Measurements from ENCODE around the gene TMEM117.
"Not testable (repeated sequence)": the region's sequence is repeated elsewhere in the genome, so short reads cannot be mapped to it uniquely, and the experiment has no call there.

Gene TMEM117

DNA sequence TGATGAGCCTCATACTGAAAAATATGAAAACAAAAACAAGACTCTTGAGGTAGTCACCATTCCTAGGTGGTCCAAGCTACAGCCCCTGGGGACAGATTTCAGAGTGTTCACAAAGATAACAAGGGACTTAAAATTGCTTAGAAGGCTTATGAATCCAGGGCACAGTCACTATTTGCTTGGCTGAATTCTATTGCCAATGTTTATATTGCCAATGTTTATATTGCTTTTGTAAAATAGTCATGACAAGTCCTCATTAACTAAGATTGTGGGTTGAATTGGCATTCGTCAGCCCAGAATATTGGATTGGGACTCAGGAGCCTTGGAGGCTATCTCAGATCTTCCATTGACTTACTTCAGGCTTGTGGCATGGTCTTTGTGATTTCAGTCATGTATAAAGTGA, 6.4 kb downstream of the TMEM117 start:
- no peak for DNase-seq

DNA sequence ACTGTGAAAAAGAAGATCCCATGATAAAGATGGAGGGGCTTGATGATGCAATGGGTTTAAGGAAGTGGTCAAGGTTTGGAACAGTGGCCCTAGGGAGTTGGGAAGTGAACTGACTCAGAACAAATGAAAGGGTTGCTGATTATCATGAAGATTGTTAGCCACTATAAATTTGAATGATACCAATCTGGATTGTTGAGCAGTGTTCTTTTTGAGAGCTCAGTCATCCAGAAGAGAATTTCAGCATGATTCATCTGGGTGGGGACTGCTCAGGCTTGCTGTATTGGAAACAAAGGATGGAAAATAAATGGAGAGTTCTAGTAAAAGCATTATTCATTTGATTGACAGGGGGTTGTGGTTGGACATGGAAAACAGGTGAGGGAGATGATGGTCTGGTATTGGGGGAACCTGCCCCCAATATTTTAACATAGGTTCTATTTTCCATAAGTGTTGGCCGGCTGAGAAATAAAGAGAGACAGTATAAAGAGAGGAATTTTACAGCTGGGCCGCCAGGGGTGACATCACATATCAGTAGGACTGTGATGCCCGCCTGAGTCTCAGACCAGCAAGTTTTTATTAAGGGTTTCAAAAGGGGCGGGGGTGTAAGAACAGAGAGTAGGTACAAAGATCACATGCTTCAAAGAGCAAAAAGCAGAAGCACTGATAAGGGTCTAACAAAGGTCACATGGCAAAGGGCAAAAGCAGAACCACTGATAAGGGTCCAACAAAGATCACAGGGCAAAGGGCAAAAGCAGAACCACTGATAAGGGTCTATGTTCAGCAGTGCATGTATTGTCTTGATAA, 11.7 kb downstream of the TMEM117 start:
- not testable (repeated sequence) for DNase-seq

DNA sequence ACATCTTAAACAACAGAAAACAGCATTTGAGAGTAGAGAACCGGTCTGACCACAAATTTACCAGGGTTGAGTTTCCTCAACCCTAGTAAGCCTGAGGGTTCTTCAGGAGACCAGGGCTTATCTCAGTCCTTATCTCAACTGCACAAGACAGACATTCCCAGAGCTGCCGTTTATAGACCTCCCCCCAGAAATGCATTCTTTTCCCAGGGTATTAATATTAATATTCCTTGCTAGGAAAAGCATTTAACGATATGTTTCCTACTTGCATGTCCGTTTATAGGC, 12.3 kb downstream of the TMEM117 start:
- no peak for DNase-seq

DNA sequence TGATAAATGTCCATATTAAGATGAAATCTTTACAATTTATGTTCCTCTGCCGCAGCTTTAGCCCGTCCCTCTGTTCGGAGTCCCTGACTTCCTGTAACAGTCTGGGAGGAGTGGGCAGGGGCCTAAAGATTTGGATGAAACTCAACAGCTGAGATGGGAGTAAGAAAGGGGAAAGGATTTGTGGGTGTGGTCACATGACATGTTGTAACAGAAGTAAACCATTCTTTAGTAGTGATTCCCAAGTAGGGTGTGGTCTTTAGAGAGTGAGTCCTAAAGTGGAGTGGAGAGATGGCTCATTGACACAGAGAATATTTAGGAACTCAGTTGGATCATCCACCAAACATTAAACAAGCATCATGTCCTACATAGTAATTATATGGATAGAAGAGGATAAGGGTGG, 12.9 kb downstream of the TMEM117 start:
- DNase-seq = no peak

DNA sequence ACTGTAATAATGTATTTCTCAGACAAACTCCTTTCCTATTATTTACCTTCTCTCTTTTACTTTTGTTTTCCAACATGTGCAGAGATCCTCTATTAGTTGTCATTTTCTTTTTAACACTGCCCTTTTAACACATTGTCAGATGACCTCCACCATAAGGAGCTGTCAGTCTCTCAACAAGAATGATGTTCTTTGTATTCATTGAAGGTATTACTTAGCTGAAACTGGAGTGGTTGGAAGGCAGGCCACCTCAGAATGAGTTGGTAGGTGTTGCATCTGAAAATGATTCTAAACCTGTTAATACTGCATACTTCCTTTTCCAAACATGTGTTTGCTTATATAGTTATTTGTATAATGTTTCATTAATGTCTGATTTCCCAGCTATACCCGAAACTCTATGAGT, 16.9 kb downstream of the TMEM117 start:
- DNase-seq = no peak

DNA sequence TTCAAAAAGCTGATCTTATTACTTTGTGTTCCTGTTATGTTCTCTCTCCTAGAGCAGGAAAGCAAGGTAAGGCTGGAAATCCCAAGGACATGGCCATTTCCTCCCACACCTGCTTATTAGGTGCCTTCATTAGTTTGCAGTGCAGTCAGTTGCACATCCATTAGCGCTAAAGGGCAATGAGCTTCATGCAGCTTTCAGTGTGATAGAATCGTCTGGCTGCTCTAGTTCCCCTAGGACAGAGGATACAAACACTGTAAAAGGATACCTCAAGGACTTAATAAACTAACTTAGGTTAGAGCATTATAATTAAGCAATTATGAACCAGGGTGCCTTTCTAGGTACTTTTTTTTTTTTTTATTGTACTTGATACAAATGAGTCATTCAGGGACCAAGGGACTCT, 21.1 kb downstream of the TMEM117 start:
- no peak for DNase-seq

DNA sequence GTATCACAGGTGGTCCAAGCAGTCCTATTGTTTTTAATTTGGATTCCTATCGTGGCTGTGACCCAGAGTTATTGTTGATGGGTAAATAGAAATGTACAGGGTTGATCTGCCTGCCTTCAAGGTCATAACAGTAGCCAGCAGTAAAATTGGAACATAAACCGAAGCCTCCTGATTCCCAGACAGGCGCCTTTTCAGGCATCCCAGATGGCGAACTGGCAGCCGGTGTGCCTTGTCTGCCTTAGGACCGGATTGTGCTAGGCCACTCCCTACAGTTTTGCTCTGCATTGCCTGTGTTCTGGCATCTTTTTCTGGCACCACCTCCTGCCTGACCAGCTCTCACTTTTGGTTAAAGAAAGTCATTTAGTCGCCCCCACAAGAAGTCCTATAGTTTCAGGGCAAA, 22.2 kb downstream of the TMEM117 start:
- no peak for DNase-seq

DNA sequence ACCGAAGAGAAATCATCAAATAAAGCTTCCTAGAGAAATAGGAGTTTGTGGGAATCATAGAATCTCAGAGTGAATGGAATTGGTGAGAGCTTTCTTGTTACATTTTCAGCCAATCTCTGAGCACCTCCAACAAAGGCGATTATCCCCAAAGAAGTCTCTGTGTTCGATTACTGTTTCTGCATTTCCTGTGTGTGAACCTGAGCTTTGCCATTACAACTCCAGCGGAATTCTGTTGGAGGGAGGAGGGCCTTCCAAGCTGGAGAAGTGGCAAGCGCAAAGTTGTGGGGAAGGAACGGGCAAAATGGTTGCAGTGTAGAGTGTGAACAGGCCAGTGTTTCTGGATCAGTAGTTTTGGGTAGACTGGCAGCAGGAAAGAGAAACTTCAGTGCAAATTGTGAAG, 23.1 kb downstream of the TMEM117 start:
- no peak for DNase-seq

DNA sequence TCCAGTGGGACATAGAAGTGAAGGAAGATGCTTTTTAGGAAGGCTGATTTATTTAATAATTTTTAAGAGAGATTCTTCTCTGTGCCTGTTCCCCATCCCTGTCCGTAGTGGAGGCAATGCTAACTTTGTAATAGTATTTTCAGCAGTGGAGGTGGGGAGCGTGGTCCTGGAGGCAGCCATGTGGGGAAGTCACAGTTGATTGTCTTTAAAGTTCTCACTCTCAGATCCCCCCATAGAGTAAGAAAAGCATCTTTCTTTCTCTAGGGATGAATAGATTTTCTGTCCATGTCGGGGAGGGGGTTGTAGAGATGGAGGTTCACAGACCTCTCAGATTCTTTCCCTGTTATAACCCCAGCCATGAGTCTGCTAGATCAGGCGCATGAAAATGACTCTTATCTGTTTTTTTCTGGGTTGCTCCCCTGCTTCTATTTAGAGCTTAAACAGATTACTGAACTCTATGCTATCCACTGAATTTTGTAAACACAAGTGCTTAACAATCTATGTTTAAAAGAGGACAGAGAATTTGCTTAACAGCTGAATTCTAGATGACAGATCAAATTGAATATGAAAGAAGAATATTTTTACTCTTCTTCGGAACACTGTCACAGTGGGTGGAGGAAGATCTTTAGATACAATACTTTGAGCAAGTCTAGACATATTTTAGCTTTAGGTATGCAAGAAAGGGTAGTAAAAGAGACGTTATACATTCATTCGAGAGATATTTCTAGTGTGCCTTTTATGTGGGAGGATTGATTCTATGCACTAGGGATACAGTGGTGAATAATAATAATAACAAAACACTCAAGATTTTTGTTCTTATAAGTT, 25.3 kb downstream of the TMEM117 start:
- DNase-seq = no peak

DNA sequence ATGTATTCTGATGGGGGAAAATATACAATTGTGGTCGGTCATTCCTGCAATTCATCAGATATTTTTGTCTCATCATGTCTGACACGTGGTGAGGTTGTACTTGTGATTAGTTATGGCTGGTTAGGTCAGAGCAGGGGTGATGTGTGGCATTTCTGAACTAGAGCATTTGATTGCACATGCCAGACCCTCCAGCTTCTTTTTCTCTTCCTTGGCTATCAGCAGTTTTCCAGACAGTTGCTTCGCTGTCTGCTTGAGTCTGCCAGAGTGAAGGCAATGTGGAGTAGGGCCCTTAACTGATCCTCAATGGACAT, 25.9 kb downstream of the TMEM117 start:
- DNase-seq = no peak

DNA sequence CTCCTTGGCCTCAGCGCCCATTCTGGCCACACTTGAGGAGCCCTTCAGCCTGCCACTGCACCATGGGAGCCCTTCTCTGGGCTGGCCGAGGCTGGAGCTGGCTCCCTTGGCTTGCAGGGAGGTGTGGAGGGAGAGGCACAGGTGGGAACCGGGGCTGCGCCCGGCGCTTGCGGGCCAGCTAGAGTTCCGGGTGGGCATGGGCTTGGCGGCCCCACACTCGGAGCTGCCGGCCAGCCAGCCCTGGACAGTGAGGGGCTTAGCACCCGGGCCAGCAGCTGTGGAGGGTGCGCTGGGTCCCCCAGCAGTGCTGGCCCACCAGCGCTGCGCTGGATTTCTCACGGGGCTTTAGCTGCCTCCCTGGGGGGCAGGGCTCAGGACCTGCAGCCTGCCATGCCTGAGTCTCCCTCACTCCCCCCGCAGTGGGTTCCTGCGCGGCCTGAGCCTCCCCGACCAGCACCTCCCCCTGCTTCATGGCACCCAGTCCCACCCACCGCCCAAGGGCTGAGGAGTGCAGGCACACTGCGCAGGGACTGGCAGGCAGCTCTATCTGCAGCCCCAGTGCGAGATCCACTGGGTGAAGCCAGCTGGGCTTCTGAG, 28.0 kb downstream of the TMEM117 start:
- DNase-seq = no peak

DNA sequence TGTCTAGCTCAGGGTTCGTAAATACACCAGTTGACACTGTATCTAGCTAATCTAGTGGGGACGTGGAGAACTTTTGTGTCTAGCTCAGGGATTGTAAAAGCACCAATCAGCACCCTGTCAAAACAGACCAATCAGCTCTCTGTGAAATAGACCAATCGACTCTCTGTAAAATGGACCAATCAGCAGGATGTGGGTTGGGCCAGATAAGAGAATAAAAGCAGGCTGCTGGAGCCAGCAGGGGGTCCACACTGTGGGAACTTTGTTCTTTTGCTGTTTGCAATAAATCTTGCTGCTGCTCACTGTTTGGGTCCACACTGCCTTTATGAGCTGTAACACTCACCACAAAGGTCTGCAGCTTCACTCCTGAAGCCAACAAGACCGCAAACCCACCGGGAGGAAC, 28.7 kb downstream of the TMEM117 start:
- DNase-seq = not testable (repeated sequence)

DNA sequence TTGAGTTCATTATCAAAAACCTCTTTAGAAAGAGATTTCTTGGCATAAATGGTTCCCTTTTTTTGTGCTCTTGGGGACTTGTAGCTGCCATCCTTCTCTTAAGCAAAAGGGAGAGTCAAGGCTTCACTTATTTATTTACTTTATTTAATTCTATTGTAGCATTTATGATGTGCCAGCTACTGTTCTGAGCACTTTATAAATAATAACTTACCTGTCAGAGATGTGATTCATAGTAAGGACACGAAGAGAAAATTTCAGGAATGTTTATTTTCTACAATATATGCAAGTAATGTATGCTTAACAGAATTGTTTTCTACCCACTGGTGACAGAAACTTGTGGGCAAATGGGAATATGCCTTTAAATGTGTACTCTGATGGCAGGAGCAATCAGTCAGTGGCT, 33.3 kb downstream of the TMEM117 start:
- no peak for DNase-seq

DNA sequence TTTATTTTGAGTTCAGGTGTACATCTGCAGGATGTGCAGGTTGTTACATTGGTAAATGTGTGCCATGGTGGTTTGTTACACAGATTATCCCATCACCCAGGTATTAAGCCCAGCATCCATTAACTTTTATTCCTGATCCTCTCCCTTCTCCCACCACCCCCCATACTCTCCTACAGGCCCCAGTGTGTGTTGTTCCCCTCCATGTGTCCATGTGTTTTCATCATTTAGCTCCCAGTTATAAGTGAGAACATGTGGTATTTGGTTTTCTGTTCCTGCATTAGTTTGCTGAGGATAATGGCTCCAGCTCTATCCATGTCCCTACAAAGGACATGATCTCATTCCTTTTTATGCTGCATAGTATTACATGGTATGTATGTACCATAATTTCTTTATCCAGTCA, 33.9 kb downstream of the TMEM117 start:
- not testable (repeated sequence) for DNase-seq

DNA sequence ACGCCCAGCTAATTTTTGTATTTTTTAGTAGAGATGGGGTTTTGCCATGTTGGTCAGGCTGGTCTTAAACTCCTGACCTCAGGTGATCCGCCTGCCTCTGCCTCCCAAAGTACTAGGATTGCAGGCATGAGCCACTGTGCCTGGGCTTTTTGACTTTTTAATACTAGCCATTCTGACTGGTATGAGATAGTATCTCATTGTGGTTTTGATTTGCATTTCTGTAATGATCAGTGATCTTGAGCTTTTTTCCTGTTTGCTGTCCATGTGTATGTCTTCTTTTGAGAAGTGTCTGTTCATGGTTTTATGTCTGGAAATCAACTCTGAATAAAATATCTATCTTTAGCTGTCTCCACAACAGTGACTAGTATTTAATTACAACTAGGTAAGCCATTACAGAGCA, 35.4 kb downstream of the TMEM117 start:
- DNase-seq = not testable (repeated sequence)

DNA sequence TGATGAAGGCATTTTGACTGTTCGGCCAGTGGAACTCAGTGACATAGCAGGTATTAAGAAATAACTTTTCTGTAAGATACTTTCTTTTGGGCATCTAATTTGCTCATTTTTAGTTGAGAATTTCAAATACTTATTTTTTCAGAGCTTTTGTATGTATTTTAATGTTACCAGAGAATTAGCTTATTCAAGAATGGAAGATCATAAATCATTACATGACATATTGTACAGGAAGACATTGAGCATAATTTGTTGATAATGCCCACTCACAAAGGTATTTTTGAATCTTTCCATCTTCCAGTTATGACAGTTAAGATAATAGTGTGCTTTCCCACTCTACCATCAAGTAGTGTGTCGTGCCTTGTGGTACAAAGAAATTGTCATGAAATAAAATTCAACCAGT, 36.5 kb downstream of the TMEM117 start:
- DNase-seq = no peak

DNA sequence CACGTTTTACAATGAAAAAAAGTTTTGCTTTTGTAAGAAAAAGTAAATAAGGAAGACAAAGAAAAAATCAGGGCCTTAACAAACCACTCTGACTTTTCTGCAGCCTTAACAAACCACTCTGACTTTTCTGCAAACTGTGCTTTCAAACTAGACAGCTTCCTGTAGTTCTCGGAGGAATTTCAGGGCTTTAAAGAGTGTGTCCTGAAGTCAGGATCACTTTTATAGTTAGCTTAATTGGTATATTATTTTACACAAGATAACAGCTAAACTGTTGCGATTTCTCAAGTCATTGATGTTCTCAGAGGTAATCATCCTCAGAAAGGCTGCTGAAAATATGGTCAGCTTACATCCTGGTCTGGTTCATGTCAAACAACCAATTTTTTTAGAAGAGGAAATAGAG, 42.2 kb downstream of the TMEM117 start:
- DNase-seq = no peak

DNA sequence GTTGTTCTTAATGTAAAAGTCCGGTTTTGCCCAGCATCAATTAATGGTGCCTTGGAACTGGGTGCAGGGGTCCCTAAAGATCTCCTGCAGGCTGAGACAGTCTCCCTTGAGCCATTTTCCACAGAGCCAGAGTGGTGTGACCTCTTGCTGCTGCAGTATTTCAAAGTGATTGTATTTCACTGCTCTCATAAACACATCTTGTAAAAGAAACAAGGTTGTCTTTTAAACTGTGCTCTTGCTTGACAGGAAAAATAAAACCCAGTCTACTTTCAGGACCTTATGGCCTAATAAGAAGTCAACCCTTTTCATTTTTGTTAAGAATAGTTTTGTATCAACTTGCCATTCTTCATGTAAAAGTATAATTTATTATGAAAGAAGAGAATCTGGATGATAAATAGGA, 44.7 kb downstream of the TMEM117 start:
- DNase-seq = no peak

DNA sequence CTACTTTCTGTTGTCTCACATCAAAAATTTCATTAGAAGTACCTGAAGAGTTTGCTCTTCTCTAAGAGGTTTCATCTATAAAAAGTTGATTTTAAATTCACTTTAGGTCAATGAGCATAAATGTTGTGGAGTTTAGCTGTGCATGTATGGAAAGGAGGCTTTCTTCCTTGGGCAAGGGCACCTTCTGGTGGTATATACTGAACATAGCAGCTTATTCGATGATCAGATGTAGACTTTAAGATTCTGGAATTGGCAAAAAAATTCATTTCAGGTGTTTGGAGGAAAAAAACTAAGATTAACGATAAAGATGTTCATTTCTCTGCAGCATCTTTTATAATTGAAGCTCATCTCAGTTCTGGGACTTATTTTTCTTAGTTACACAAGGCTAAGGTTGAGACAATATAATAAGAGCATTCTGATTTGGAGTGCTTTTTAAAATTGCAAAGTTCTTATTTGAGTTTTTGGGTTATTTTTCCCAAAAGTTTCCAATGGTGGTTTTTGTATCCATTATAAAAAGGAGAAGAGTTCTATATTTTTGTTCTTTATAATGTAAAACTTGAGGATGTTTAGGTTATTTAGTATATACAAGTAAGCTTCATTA, 46.8 kb downstream of the TMEM117 start:
- no peak for DNase-seq

DNA sequence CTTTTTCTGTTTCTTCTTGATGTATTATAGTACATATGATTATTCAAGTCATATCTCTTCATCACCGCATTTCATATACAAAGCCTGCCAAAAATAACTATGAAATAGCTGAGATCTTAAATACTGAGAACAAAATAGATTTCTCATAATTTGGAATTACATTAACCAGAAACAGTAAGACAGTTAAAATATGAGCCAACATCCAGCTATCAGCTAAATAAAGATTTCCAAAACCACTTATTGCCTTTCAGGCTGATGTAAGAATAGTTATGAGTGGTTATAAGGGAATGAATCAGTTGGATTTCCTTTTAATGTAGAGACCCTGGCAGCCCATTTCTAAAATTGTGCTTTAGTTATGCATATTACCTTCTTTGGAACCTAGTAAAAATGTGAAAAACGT, 47.4 kb downstream of the TMEM117 start:
- DNase-seq = no peak

DNA sequence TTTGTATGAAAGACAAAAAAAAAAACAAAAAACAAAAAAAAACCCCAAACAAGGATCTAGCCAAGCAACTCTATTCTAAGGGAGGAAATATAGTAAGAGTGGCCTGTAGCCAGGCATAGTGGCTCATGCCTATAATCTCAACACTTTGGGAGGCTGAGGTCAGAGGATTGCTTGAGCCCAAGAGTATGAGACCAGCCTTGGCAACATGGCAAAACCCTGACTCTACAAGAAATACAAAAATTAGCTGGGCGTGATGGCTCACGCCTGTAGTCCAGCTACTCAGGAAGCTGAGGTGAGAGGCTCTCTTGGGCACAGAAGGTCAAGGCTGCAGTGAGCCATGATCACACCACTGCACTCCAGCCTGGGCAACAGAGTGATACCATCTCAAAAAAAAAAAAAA, 47.9 kb downstream of the TMEM117 start:
- DNase-seq = no peak

DNA sequence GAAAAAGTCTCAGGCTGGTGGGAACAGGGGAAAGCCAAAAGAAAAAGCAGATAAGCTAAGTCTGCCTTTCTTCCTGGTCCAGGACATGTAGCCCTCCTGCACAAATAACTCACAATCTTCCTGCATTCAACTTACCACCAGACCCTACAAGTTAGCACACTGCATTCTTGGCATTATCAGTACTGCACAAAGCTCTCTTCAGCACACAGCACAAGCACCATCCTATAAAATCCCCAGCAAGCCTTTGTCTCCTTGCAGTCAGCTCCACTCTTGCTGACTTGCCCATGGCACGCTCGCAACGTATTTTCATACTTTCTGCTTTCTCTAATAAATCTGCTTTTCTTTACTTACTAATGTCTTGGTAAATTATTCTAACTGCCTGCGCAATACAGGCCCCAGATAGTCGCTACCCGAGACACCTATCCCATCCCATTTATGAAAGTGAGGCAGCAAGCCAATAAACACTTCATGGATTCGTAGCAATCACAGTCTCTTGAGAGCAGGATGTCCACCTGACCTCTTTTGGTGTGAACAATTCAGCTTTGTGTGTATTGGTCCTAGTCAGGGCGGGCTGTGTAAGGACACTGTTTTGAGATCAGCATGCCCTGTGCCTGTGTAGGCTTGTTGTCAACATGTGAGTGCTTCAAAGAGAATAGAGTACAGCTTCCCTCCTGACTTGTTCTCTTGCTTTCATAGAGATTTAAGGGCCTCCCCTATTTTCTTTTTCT, 49.0 kb downstream of the TMEM117 start:
- DNase-seq = no peak

DNA sequence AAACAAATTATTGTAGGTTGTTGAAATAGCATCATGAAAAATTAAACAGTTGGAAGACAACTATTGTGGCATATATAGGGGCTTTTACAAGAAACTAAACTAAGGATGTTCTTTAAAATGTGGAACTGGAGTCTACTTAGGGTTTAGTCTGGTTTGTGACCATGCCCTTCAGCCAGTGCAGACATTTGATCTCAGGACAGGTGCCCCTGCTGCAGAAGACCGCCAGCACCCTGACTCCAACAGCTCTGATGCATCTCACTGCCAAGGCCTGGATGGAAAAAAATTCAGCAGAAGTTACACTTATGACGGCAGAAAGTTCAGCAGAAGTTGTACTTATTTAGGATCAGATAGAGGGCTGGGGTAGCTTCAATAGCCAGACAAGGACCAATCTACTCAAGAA, 51.5 kb downstream of the TMEM117 start:
- DNase-seq = no peak
